T-cell (primary cell): Measurements from ENCODE around the gene ARHGEF6. TPM values are rescaled to one million over a fixed set of nuclear protein-coding genes. Genes with fewer than 3 reads are reported as not detected.

ENCODE experiments used
- ATAC-seq, 4 experiments: fragments of 200-7000 bp in 3 of 4; fragments of 150-1000 bp in 1 of 4; cut with Tn5 transposase; replicated peaks in 1 of 4; 1 replicate in 3 of 4; 2 replicates in 1 of 4; pipeline ENCODE4 v1.10.0; 2021; ENCODE audit warnings: moderate library complexity in 3 of 4, mild to moderate bottlenecking in 2 of 4, moderate number of reproducible peaks in 1 of 4
- CTCF ChIA-PET, 2 donors: fragments of 300-600 bp; sonication (Branson Sonifier 250); formaldehyde crosslinking; loops; one replicate each; lab custom pipeline; 2022; ENCODE audit warnings: antibody characterized with exemption in 2 of 2; lab: Charles Lee
- POLR2A ChIA-PET, 2 donors: fragments of 300-600 bp; sonication (Branson Sonifier 250); formaldehyde crosslinking; loops; one replicate each; lab custom pipeline; 2022; ENCODE audit warnings: antibody characterized with exemption in 2 of 2; lab: Charles Lee
- DNase-seq, 35 experiments: peaks; one replicate each; pipeline versions ENCODE4 v3.0.0 to v3.0.0-alpha.2; 2013 to 2023
- H3K27ac ChIP-seq: one replicate; pipeline ENCODE4 v1.5.1; 2013; ENCODE audit warnings: low read length
- H3K27me3 ChIP-seq, 2 experiments: replicated peaks in 1 of 2; 1 replicate in 1 of 2; 2 replicates in 1 of 2; pipeline versions ENCODE4 v1.6.1 to v1.7.0; 2013; ENCODE audit warnings: low read length in 1 of 2, mixed read lengths in 1 of 2; ENCODE audit not compliant: control insufficient read depth in 2 of 2, insufficient read depth in 2 of 2; ENCODE audit errors: extremely low read depth in 1 of 2
- H3K36me3 ChIP-seq, 2 donors: 1 replicate in 1 of 2; 2 replicates in 1 of 2; pipeline versions ENCODE4 v1.6.1 to v1.7.0; 2013; ENCODE audit warnings: low read length in 1 of 2; ENCODE audit not compliant: control insufficient read depth in 2 of 2, insufficient read depth in 1 of 2; ENCODE audit errors: extremely low read depth in 1 of 2
- H3K4me1 ChIP-seq, 2 experiments: 1 replicate in 1 of 2; 2 replicates in 1 of 2; pipeline versions ENCODE4 v1.6.1 to v1.7.0; 2013; ENCODE audit warnings: low read length in 2 of 2, mixed read lengths in 1 of 2; ENCODE audit not compliant: insufficient read depth in 2 of 2, control insufficient read depth in 1 of 2; ENCODE audit errors: extremely low read depth in 1 of 2
- H3K4me3 ChIP-seq, 2 donors: 1 replicate in 1 of 2; 2 replicates in 1 of 2; pipeline versions ENCODE4 v1.5.1 to v1.7.0; 2013; ENCODE audit warnings: mild to moderate bottlenecking in 2 of 2, low read length in 1 of 2, moderate library complexity in 1 of 2; ENCODE audit not compliant: control insufficient read depth in 1 of 2; ENCODE audit errors: extremely low read depth in 1 of 2
- H3K9me3 ChIP-seq: 2 replicates; pipeline ENCODE4 v1.7.0; 2013
- H3K27ac Mint-ChIP-seq, 2 donors: one replicate each; pipeline ENCODE4 v1.8.0; 2020 to 2021; ENCODE audit warnings: mild to moderate bottlenecking in 2 of 2, mixed read lengths in 2 of 2
- H3K27me3 Mint-ChIP-seq, 2 donors: one replicate each; pipeline ENCODE4 v1.8.0; 2021 to 2022; ENCODE audit warnings: mixed read lengths in 2 of 2
- H3K36me3 Mint-ChIP-seq: one replicate; pipeline ENCODE4 v1.8.0; 2021; ENCODE audit warnings: mixed read lengths
- H3K4me1 Mint-ChIP-seq, 3 donors: one replicate each; pipeline ENCODE4 v1.8.0; 2020 to 2022; ENCODE audit warnings: mixed read lengths in 3 of 3, mild to moderate bottlenecking in 1 of 3
- H3K4me3 Mint-ChIP-seq, 3 donors: one replicate each; pipeline ENCODE4 v1.8.0; 2020 to 2022; ENCODE audit warnings: mild to moderate bottlenecking in 3 of 3, mixed read lengths in 3 of 3, moderate library complexity in 3 of 3
- H3K9me3 Mint-ChIP-seq, 3 donors: one replicate each; pipeline ENCODE4 v1.8.0; 2020 to 2022; ENCODE audit warnings: mixed read lengths in 3 of 3
- WGBS: methylation state at CpG from one replicate; pipeline ENCODE4 v1.1.5; 2013; ENCODE audit warnings: missing lambda C conversion rate; ENCODE audit not compliant: insufficient coverage; 5-methylcytosine and 5-hydroxymethylcytosine counted together
- total RNA-seq, 35 experiments: library from RNA in 6 of 35; stranded (reverse) in 6 of 35; fragments of 120-200 nt in 1 of 35; gene quantifications; one replicate each; pipeline versions ENCODE4 v1.2.1 to v1.2.4 and lab custom pipeline; 2013 to 2026

Gene ARHGEF6
- total RNA-seq, 5 donors from 2014 or later (not counting 1 experiment from before 2014, with no cell fraction given) = 63.4 to 79.9 (median 72.9) TPM

DNA sequence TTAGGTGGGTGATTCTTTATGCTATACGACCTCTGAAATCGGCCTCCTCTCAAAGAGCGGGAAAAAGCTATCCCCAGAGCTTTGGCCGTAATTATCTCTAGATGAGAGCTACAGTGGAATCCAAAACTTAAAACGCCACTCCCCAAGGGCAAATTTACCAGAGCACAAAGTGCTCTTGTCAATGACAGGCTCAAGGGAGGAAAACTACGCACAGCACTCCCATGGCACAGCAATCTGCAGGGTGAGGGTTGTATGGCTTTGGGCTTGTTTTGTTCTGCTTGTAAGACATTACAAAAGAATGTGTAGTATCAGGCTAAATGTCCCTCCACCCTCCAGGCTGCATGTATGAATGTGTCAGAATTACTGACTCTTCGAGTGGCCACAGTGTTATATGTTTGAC, 44.0 kb downstream of the ARHGEF6 start:
- H3K27ac ChIP-seq = no peak overlapping the region
- no peaks in the 10 kb centered on the region for H3K27me3 ChIP-seq
- no CpG with 5 or more reads among the region's 7 CpGs for WGBS
- Mint-ChIP-seq H3K4me1 (peaks cover 21 to 51% (median 30%) of the 10 kb centered on the region in 3 donors), H3K4me3 (no peak overlapping the region), H3K9me3 (no peaks in the 10 kb centered on the region), H3K27ac (no peak overlapping the region), H3K36me3 (peaks cover 21% of the 10 kb centered on the region), H3K27me3 (peaks cover 0 to 4% of the 10 kb centered on the region in 2 donors)
- DNase-seq = no peak
- no peak overlapping the region for H3K4me3 ChIP-seq
- ATAC-seq = no peak
- POLR2A ChIA-PET = interaction anchor here in 1 of 2 donors (0.6 kb wide), 1 partner anchor 731 kb away, joined by 3 read pairs; no protein-coding TSS in a partner anchor
- H3K9me3 ChIP-seq = no peaks in the 10 kb centered on the region
- CTCF ChIA-PET = interaction anchor here in 1 of 2 donors (0.6 kb wide), 1 partner anchor 1032 kb away, joined by 3 read pairs; no protein-coding TSS in a partner anchor
- H3K4me1 ChIP-seq = peaks cover 0 to 3% of the 10 kb centered on the region in 2 experiments
- H3K36me3 ChIP-seq = peaks cover 0 to 32% of the 10 kb centered on the region in 2 donors

DNA sequence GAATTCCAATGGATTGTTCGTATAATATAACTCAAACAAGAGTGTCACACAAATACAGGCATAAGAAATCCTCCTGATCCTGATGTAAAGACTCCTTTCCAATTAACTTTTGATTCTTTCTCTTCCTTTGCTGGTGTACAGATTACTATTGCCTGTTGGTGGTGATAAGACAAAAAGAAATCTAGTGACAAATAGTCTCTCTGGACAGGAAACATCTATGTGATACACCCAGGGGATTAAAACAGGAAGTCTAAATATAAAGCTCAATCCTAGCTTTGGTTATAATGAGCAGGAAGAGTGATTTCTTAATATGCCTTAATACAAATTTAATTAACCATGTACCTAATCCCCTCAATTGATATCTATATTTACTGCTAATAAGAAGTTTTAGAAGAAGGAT, 45.1 kb downstream of the ARHGEF6 start:
- no CpG with 5 or more reads among the region's 1 CpG for WGBS
- Mint-ChIP-seq H3K27ac (peak overlapping the region; percentile 45 to 75), H3K4me1 (peaks cover 26 to 59% (median 34%) of the 10 kb centered on the region in 3 donors), H3K4me3 (no peak overlapping the region), H3K27me3 (peaks cover 0 to 8% of the 10 kb centered on the region in 2 donors), H3K9me3 (no peaks in the 10 kb centered on the region), H3K36me3 (peaks cover 26% of the 10 kb centered on the region)
- H3K36me3 ChIP-seq = peaks cover 0 to 32% of the 10 kb centered on the region in 2 donors
- CTCF ChIA-PET = no interaction called here
- peaks cover 0 to 3% of the 10 kb centered on the region in 2 experiments for H3K4me1 ChIP-seq
- H3K27ac ChIP-seq = no peak overlapping the region
- POLR2A ChIA-PET = no interaction called here
- no peaks in the 10 kb centered on the region for H3K9me3 ChIP-seq
- DNase-seq (no peak), ATAC-seq (no peak)
- H3K27me3 ChIP-seq = no peaks in the 10 kb centered on the region
- H3K4me3 ChIP-seq = no peak overlapping the region

DNA sequence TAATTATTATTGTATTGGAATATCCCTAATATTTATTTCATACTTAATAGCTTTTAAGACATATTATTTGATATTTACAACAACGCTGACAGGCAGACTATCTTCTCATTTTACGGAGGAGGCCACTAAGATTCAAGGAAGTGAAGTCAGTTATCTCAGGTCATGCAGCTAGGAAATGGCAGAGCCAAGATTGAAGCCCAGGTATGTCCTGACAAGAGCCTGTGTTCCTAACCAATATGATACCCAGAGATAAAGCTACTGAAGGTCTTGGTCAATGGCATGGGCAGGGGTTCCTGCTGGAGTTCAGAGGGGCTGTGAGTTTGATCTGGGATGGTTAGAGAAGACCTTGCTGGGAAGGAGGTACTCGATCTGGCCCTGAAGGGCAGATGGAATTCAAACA, 47.1 kb downstream of the ARHGEF6 start:
- H3K4me1 ChIP-seq = peaks cover 0 to 3% of the 10 kb centered on the region in 2 experiments
- H3K27me3 ChIP-seq = no peaks in the 10 kb centered on the region
- H3K27ac ChIP-seq = no peak overlapping the region
- peaks cover 0 to 19% of the 10 kb centered on the region in 2 donors for H3K36me3 ChIP-seq
- Mint-ChIP-seq H3K36me3 (peaks cover 24% of the 10 kb centered on the region), H3K4me1 (peaks cover 24 to 50% (median 30%) of the 10 kb centered on the region in 3 donors), H3K27me3 (peaks cover 0 to 8% of the 10 kb centered on the region in 2 donors), H3K27ac (peak overlapping the region; percentile 5 to 29), H3K9me3 (no peaks in the 10 kb centered on the region), H3K4me3 (no peak overlapping the region)
- ChIA-PET CTCF (no interaction called here), POLR2A (no interaction called here)
- H3K4me3 ChIP-seq = no peak overlapping the region
- no peak for DNase-seq
- no peak for ATAC-seq
- 100% methylated on average over 1 of the region's 3 CpGs for WGBS
- no peaks in the 10 kb centered on the region for H3K9me3 ChIP-seq

DNA sequence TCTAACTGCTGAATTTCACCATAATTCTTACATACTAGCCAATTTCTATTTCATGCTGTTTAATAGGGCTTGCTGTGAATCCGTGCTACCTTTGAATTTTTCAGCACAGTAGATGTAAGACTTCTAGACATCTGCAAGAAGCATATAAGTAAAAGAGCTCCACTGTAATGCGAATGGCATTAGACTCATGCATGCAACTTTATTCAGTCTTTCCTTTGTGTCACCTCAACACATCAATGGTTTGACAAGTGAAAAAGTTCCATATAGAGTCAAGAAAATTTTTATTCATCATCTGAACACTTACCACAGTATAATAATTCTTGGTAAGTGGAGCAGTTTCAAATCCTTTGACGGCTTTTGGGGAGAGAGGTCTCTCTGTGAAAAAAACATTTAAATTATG, 48.9 kb downstream of the ARHGEF6 start:
- peaks cover 0 to 4% of the 10 kb centered on the region in 2 donors for H3K27me3 Mint-ChIP-seq
- H3K4me1 Mint-ChIP-seq = peaks cover 30 to 55% (median 43%) of the 10 kb centered on the region in 3 donors
- WGBS = no CpG with 5 or more reads among the region's 3 CpGs
- no peak overlapping the region for H3K27ac ChIP-seq
- no peaks in the 10 kb centered on the region for H3K9me3 Mint-ChIP-seq
- H3K4me3 Mint-ChIP-seq = no peak overlapping the region
- H3K27ac Mint-ChIP-seq = peak overlapping the region in 1 of 2 donors; percentile 49
- H3K36me3 Mint-ChIP-seq = peaks cover 14% of the 10 kb centered on the region
- no peak for DNase-seq
- H3K9me3 ChIP-seq = no peaks in the 10 kb centered on the region
- no peaks in the 10 kb centered on the region for H3K27me3 ChIP-seq
- H3K4me3 ChIP-seq = no peak overlapping the region
- H3K4me1 ChIP-seq = peaks cover 2 to 9% of the 10 kb centered on the region in 2 experiments
- CTCF ChIA-PET = interaction anchor here in 1 of 2 donors (1.5 kb wide), 1 partner anchor 23 kb away, joined by 3 read pairs; no protein-coding TSS in a partner anchor
- ATAC-seq = no peak
- H3K36me3 ChIP-seq = peaks cover 0 to 15% of the 10 kb centered on the region in 2 donors
- POLR2A ChIA-PET = no interaction called here

DNA sequence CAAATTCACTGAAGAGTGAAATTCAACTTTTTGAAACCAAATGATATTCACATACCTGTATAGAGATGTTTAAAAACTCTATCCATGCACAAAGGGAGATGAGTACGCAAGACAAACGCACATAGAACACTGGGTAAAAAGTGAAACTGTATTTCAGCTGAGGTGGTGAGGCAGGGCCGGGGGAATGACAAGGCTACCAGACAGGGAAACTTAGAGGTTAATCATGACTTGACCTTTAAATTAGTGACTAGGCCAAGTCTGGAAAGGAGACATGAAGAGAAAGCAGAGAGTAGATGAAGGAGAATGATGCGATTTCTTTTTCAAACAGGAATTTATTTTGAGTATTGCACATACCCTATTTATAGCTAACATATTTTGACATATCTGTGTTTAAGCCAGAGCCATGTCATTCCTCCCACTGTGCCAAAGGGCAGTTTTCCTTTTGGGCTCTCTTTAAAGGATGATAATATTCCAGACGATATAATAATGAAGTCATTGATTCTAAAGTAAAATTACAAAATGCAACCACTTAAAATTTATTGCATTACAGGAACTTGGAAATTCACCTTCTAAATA, 49.4 kb downstream of the ARHGEF6 start:
- Mint-ChIP-seq H3K27me3 (peaks cover 0 to 4% of the 10 kb centered on the region in 2 donors), H3K9me3 (no peaks in the 10 kb centered on the region), H3K4me1 (peaks cover 35 to 55% (median 42%) of the 10 kb centered on the region in 3 donors), H3K27ac (peak overlapping the region; percentile 75), H3K4me3 (peak overlapping the region in 2 of 3 donors; percentile 10 to 61), H3K36me3 (peaks cover 13% of the 10 kb centered on the region)
- Histone ChIP-seq H3K4me3 (no peak overlapping the region), H3K36me3 (peaks cover 0 to 13% of the 10 kb centered on the region in 2 donors), H3K9me3 (no peaks in the 10 kb centered on the region), H3K27me3 (no peaks in the 10 kb centered on the region), H3K27ac (no peak overlapping the region), H3K4me1 (peaks cover 6 to 9% of the 10 kb centered on the region in 2 experiments)
- WGBS = no CpG with 5 or more reads among the region's 5 CpGs
- POLR2A ChIA-PET = no interaction called here
- DNase-seq (no peak), ATAC-seq (no peak)
- CTCF ChIA-PET = interaction anchor here in 1 of 2 donors (1.5 kb wide), 1 partner anchor 23 kb away, joined by 3 read pairs; no protein-coding TSS in a partner anchor

DNA sequence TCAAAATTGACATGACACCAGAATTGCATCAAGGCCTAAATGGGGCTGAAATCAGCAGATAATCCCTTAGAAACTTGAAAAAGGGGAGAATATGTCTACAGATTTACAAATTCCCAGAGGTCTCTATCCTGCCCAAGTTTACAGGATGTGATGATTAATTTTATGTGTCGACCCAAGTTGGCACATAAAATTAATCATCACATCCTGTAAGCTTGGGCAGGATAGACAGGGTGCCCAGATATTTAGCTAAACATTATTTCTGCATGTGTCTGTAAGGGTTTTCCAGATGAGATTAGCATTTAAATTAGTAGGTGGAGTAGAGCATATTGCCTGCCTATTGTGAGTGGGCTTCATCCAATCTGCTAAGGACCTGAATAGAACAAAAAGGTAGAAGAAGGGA, 52.3 kb downstream of the ARHGEF6 start:
- Mint-ChIP-seq H3K9me3 (no peaks in the 10 kb centered on the region), H3K36me3 (peaks cover 13% of the 10 kb centered on the region), H3K4me1 (peaks cover 26 to 40% (median 28%) of the 10 kb centered on the region in 3 donors), H3K27ac (peak overlapping the region in 1 of 2 donors; percentile 60), H3K4me3 (no peak overlapping the region), H3K27me3 (peaks cover 0 to 4% of the 10 kb centered on the region in 2 donors)
- ChIA-PET CTCF (interaction anchor here (0.6 to 0.8 kb wide), 2 partner anchors 32 to 143 kb away, joined by 3 to 4 read pairs; no protein-coding TSS in a partner anchor), POLR2A (no interaction called here)
- ATAC-seq (no peak), DNase-seq (no peak)
- no CpG with 5 or more reads among the region's 1 CpG for WGBS
- Histone ChIP-seq H3K4me1 (peaks cover 6% of the 10 kb centered on the region in 2 experiments), H3K4me3 (no peak overlapping the region), H3K27me3 (no peaks in the 10 kb centered on the region), H3K36me3 (peaks cover 0 to 7% of the 10 kb centered on the region in 2 donors), H3K9me3 (no peaks in the 10 kb centered on the region), H3K27ac (no peak overlapping the region)
